Choroid plexus epithelial cell (primary cell): ENCODE measurements around the gene PVALB.

ENCODE experiments used
- DNase-seq: peaks from one replicate; pipeline ENCODE4 v3.0.0-alpha.2; 2010; ENCODE audit warnings: low read depth
- H3K4me3 ChIP-seq: 2 replicates; pipeline ENCODE4 v1.5.1; 2011; ENCODE audit warnings: low read depth, mild to moderate bottlenecking, control low read depth, low read length, moderate library complexity
- TF ChIP-seq, protein P1 (sequence below): conservative IDR thresholded peaks from 2 replicates; pipeline ENCODE4 v1.5.1; 2011; ENCODE audit warnings: low read depth, mild to moderate bottlenecking, control low read depth, inconsistent platforms, low read length, moderate library complexity

PVALB gene

DNA sequence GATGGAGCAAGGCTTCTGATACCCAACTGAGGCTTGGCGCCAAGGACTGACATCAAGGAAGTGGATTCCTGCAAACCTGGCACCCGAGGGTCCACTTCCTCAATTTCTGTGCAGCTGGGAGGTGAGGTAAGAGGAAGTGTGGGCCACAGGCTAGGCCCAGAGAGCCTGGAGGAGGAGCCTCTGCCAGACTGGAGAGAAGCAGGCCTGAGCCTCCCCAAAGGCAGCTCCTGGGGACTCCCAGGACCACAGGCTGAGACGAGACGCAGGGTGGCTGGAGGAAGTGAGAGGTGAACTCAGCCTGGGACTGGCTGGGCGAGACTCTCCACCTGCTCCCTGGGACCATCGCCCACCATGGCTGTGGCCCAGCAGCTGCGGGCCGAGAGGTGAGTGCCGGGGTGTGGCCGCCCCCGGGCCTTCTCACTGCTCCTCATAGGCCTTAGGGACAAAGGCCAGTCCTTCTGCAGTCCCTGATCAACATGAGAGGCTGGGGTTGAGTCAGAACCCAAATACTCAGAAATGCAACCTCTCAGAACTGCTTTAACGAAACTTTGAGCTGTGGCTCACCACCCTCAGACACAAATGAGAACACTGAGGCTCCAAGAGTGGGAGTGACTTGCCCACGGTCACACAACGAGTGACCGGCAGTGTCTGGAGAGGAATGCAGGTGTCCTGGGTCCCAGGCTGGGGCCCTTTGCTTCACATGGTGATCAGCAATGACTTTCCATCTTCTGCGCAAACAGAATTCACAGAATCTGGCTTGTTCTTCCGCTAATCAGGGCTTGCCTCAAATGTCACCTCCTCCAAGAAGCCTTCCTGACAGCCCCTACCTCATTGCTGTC lies 44.2 kb upstream of the PVALB start, which contains the start of gene NCF4:
NCF4 (plus strand) TSS at position 186 of the 839 bp plus-strand sequence; CDS start at position 352, 166 bp downstream.
- no peak for DNase-seq

DNA sequence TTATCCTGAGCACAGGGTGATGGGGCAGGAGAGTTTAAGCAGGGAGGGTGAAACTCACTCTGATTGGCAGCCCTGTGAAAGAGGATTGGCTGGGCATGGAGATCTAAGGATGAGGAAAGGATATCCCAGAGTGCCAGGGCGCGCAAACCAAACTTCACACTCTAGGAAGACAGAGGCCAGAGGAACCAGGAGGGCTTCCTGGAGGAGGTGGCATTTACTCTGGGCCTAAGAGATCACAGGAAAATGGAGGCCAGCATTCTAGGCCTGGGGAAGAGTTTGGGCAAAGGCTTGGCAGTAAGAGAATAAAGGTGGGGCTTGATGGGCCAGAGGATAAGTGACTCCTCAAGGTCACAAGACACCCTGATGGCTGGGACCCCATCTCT lies 43.6 kb upstream of the PVALB start:
- TF ChIP-seq, protein P1, sequence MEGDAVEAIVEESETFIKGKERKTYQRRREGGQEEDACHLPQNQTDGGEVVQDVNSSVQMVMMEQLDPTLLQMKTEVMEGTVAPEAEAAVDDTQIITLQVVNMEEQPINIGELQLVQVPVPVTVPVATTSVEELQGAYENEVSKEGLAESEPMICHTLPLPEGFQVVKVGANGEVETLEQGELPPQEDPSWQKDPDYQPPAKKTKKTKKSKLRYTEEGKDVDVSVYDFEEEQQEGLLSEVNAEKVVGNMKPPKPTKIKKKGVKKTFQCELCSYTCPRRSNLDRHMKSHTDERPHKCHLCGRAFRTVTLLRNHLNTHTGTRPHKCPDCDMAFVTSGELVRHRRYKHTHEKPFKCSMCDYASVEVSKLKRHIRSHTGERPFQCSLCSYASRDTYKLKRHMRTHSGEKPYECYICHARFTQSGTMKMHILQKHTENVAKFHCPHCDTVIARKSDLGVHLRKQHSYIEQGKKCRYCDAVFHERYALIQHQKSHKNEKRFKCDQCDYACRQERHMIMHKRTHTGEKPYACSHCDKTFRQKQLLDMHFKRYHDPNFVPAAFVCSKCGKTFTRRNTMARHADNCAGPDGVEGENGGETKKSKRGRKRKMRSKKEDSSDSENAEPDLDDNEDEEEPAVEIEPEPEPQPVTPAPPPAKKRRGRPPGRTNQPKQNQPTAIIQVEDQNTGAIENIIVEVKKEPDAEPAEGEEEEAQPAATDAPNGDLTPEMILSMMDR = no peak
- DNase-seq = no peak
- no peak overlapping the region for H3K4me3 ChIP-seq

More for the DNA sequence above, 44.2 kb upstream of the PVALB start, which contains the start of gene NCF4:
- TF ChIP-seq, protein P1 = no peak
- H3K4me3 ChIP-seq = no peak within 1 kb of the TSS

DNA sequence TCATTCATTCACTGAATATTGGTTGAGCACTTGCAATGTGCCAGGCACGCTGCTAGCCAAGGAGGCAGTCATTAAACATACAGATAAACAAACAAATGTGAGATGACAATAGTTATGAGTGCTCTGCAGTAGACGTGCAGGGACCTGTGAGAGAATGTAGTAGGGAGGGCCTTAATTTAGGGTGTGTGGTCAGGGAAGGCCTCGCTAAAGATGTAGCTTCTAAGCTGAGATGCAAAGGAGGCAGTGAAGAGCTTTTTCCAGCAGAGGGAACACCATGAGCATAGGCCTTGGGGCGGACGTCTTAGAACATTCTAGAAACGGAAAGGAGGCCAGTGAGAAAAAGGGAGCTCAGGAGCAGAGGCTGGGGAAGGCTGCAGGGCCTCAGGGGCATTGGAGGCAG lies 43.2 kb upstream of the PVALB start:
- H3K4me3 ChIP-seq = no peak overlapping the region
- DNase-seq = no peak
- TF ChIP-seq, protein P1 = peak; percentile 24

DNA sequence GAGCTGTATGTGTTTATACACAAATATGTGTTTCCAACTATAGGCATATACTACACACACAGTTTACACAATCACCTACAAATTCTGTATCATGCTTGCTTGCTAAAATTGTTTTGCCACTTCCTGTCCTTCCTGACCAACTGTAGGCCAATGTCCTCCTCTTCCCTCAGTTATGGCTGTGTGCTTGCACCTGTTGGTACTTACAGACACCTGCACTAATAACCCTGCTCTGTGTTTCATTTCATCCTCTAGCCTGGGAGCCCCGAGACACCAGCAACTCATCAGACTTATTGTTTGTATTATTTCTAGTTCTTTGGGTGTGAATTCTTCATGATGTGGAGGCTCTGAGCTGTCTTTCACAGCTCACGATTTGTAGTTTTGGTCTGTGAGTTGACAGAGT lies 42.1 kb upstream of the PVALB start:
- no peak for DNase-seq
- TF ChIP-seq, protein P1 = no peak

DNA sequence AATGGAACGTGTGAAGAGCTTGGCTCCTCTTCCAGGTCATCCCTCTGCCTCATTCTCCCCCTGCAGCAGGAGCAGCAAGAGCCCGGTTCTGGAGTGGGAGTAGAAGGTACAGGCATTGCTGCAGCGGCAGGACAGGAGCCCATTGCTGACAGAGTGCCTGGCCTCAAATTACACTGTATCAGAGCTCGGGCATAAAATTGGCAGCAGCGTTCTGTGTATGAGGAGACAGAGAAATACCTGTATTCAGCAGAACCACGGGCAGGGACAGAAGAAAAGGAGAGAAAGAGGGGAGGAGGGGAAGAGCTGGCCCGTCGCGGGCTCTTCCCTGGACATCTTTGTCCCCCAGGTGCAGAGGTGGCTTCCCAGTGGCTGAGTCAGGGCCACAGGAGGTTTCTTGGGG lies 41.3 kb upstream of the PVALB start:
- TF ChIP-seq, protein P1 = no peak
- H3K4me3 ChIP-seq = no peak overlapping the region
- DNase-seq = no peak

More for the DNA sequence above, 42.1 kb upstream of the PVALB start:
- no peak overlapping the region for H3K4me3 ChIP-seq

DNA sequence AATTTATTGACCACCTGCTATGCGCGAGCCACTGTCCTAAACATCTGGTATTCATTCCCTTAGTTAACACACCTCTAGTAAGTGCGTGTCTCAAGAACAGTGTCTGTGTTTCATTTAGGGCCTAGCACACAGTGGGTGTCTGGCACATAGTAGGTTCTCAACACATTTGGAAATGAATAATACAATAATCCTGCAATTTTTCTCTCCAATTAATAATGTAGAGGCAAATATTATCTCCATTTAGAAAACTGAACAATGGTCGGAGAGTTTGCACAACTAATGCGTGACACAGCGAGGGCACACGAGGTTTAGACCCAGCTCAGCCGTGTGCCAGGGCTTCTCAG lies 39.9 kb upstream of the PVALB start:
- DNase-seq = no peak
- no peak overlapping the region for H3K4me3 ChIP-seq
- TF ChIP-seq, protein P1 = no peak
